H9 (cell line): ENCODE measurements around the gene WIZ. TPM values are rescaled to one million over a fixed set of nuclear protein-coding genes. Genes with fewer than 3 reads are reported as not detected.

Source experiments
- DNase-seq: peaks from one replicate; pipeline ENCODE4 v3.0.0-alpha.2; 2017
- H2AFZ ChIP-seq: one replicate; pipeline ENCODE4 v1.6.1; 2013; ENCODE audit warnings: mild to moderate bottlenecking, low read length, control low read depth, moderate library complexity
- H2AK5ac ChIP-seq: 2 replicates; pipeline ENCODE4 v1.6.1; 2013; ENCODE audit warnings: low read length, control low read depth, mixed read lengths; ENCODE audit not compliant: insufficient read length
- H2BK120ac ChIP-seq: one replicate; pipeline ENCODE4 v1.6.1; 2013; ENCODE audit warnings: low read depth, mild to moderate bottlenecking, low read length, control low read depth, inconsistent platforms; ENCODE audit not compliant: poor library complexity, severe bottlenecking
- H2BK12ac ChIP-seq: 2 replicates; pipeline ENCODE4 v1.6.1; 2013; ENCODE audit warnings: low read length, control low read depth, mixed read lengths, low read depth; ENCODE audit not compliant: insufficient read length
- H2BK15ac ChIP-seq: 2 replicates; pipeline ENCODE4 v1.6.1; 2013; ENCODE audit warnings: low read depth, low read length, control low read depth
- H2BK20ac ChIP-seq: one replicate; pipeline ENCODE4 v1.6.1; 2013; ENCODE audit warnings: low read depth, mild to moderate bottlenecking, low read length, control low read depth, inconsistent platforms; ENCODE audit not compliant: poor library complexity, severe bottlenecking
- H2BK5ac ChIP-seq: 2 replicates; pipeline ENCODE4 v1.6.1; 2013; ENCODE audit warnings: low read length, control low read depth, mixed read lengths; ENCODE audit not compliant: insufficient read length
- H3K14ac ChIP-seq: 2 replicates; pipeline ENCODE4 v1.6.1; 2013; ENCODE audit warnings: low read length, control low read depth; ENCODE audit not compliant: insufficient read depth
- H3K18ac ChIP-seq: 2 replicates; pipeline ENCODE4 v1.6.1; 2013; ENCODE audit warnings: low read depth, mild to moderate bottlenecking, mixed read lengths, low read length, control low read depth; ENCODE audit not compliant: insufficient read length
- H3K23ac ChIP-seq: 2 replicates; pipeline ENCODE4 v1.6.1; 2013; ENCODE audit warnings: low read length, control low read depth, mixed read lengths, low read depth; ENCODE audit not compliant: insufficient read length
- H3K23me2 ChIP-seq: 2 replicates; pipeline ENCODE4 v1.6.1; 2013; ENCODE audit warnings: low read depth, mild to moderate bottlenecking, mixed read lengths, low read length, control low read depth; ENCODE audit not compliant: insufficient read length, poor library complexity, severe bottlenecking
- H3K27ac ChIP-seq: 2 replicates; pipeline ENCODE4 v1.5.1; 2013; ENCODE audit warnings: low read length, control low read depth, mixed read lengths, low read depth; ENCODE audit not compliant: insufficient read length
- H3K27me3 ChIP-seq: 2 replicates; pipeline ENCODE4 v1.6.1; 2013; ENCODE audit warnings: low read length, control low read depth, inconsistent platforms; ENCODE audit not compliant: insufficient read depth
- H3K4ac ChIP-seq: 2 replicates; pipeline ENCODE4 v1.6.1; 2013; ENCODE audit warnings: low read depth, mild to moderate bottlenecking, control low read depth, inconsistent platforms, low read length, moderate library complexity
- H3K4me1 ChIP-seq: 2 replicates; pipeline ENCODE4 v1.6.1; 2013; ENCODE audit warnings: low read length, control low read depth, inconsistent platforms; ENCODE audit not compliant: insufficient read depth
- H3K4me2 ChIP-seq: 2 replicates; pipeline ENCODE4 v1.6.1; 2013; ENCODE audit warnings: low read length, control low read depth, mixed read lengths; ENCODE audit not compliant: insufficient read length, insufficient read depth
- H3K56ac ChIP-seq: 2 replicates; pipeline ENCODE4 v1.6.1; 2013; ENCODE audit warnings: low read depth, mild to moderate bottlenecking, mixed read lengths, low read length, control low read depth; ENCODE audit not compliant: insufficient read length
- H3K79me1 ChIP-seq: 2 replicates; pipeline ENCODE4 v1.6.1; 2013; ENCODE audit warnings: low read depth, mild to moderate bottlenecking, moderate library complexity, low read length, control low read depth, inconsistent platforms; ENCODE audit not compliant: insufficient read depth, poor library complexity, severe bottlenecking
- H3K79me2 ChIP-seq: 2 replicates; pipeline ENCODE4 v1.6.1; 2013; ENCODE audit warnings: low read length, control low read depth, inconsistent platforms; ENCODE audit not compliant: insufficient read depth
- H3K9ac ChIP-seq: 2 replicates; pipeline ENCODE4 v1.6.1; 2013; ENCODE audit warnings: low read length, control low read depth, mixed read lengths; ENCODE audit not compliant: insufficient read length; ENCODE audit errors: extremely low read depth
- H3K9me3 ChIP-seq: one replicate; pipeline ENCODE4 v1.6.1; 2013; ENCODE audit warnings: low read depth, low read length, inconsistent platforms; ENCODE audit not compliant: control insufficient read depth
- H3T11ph ChIP-seq: one replicate; pipeline ENCODE4 v1.6.1; 2013; ENCODE audit warnings: mild to moderate bottlenecking, low read length, control low read depth, inconsistent platforms
- H4K20me1 ChIP-seq: one replicate; pipeline ENCODE4 v1.6.1; 2013; ENCODE audit not compliant: control insufficient read depth, insufficient read length, insufficient read depth
- H4K5ac ChIP-seq: 2 replicates; pipeline ENCODE4 v1.6.1; 2013; ENCODE audit warnings: low read depth, mild to moderate bottlenecking, mixed read lengths, low read length, control low read depth; ENCODE audit not compliant: insufficient read length
- H4K8ac ChIP-seq: replicated peaks from 2 replicates; pipeline ENCODE4 v1.6.1; 2013; ENCODE audit warnings: low read length, control low read depth, mixed read lengths, low read depth; ENCODE audit not compliant: insufficient read length
- H4K91ac ChIP-seq: 2 replicates; pipeline ENCODE4 v1.6.1; 2013; ENCODE audit warnings: low read depth, mild to moderate bottlenecking, moderate library complexity, mixed read lengths, low read length, control low read depth; ENCODE audit not compliant: insufficient read length
- H3K27ac Mint-ChIP-seq, 3 experiments: 2 replicates in 2 of 3; 3 replicates in 1 of 3; pipeline ENCODE4 v1.8.0; 2020 to 2021; ENCODE audit warnings: mixed read lengths in 3 of 3, mild to moderate bottlenecking in 1 of 3, moderate library complexity in 1 of 3
- H3K27me3 Mint-ChIP-seq: 2 replicates; pipeline ENCODE4 v1.8.0; 2021; ENCODE audit warnings: low read depth, mild to moderate bottlenecking, moderate library complexity, mixed read lengths
- H3K36me3 Mint-ChIP-seq, 3 experiments: 2 replicates in 2 of 3; 3 replicates in 1 of 3; pipeline ENCODE4 v1.8.0; 2020 to 2021; ENCODE audit warnings: low read depth in 3 of 3, mixed read lengths in 3 of 3; ENCODE audit not compliant: insufficient read depth in 1 of 3
- H3K4me1 Mint-ChIP-seq, 2 experiments: 2 replicates each; pipeline ENCODE4 v1.8.0; 2020; ENCODE audit warnings: mixed read lengths in 2 of 2
- H3K4me3 Mint-ChIP-seq, 2 experiments: 2 replicates in 1 of 2; 3 replicates in 1 of 2; pipeline ENCODE4 v1.8.0; 2020 to 2021; ENCODE audit warnings: mild to moderate bottlenecking in 2 of 2, mixed read lengths in 2 of 2, moderate library complexity in 1 of 2
- H3K9me3 Mint-ChIP-seq, 2 experiments: 2 replicates in 1 of 2; 3 replicates in 1 of 2; pipeline ENCODE4 v1.8.0; 2020; ENCODE audit warnings: mild to moderate bottlenecking in 2 of 2, mixed read lengths in 2 of 2, moderate library complexity in 1 of 2
- WGBS: extraction: QIAGEN DNeasy Blood & Tissue Kit; methylation state at CpG from one replicate; pipeline ENCODE4 v1.1.7; 2013; ENCODE audit warnings: missing lambda C conversion rate, low lambda C conversion rate, mixed read lengths; ENCODE audit not compliant: insufficient read length; ENCODE audit errors: extremely low coverage; 5-methylcytosine and 5-hydroxymethylcytosine counted together
- total RNA-seq: library from RNA; stranded (reverse); gene quantifications from 2 replicates; pipeline ENCODE4 v1.2.1, GENCODE V29; 2021
- TF ChIP-seq, protein P1 (sequence below): fragments of 200-600 bp; sonication (generic); conservative IDR thresholded peaks from 3 replicates; pipeline ENCODE4 v1.8.0; 2021; ENCODE audit warnings: antibody characterized with exemption, mild to moderate bottlenecking

The WIZ gene
- total RNA-seq, 1 experiment from 2014 or later, result 33.3 TPM

DNA sequence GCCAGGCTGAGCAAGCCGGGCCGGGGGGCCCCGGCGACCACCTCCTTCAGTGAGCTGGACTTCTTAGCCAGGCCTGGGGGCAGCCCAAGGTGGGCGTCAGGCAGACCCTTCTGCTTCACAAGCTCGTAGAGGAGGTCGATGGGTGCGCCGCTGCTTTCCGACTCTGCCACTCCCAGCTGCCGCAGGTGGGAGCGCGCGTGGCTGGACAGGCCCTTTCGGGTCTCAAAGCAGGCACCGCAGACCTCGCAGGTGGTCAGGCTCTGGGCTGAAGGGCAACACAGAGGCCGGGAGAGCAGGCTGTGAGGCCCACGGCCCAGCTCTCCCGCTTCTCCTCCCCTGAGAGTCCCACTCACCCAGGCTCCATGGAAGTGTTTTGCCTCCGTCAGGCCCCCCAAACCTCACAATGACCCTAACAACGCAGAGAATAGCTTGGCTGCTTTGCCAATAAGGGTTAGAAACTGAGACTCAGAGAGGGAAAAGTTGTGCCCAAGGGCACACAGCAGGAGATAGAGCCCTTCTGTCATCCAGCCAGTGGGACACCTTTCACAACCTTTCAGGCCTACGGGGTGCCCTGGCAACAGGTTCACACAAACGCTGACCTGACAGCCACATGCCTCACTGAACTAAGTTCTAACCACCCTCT lies 19.8 kb downstream of the WIZ start:
- no peaks in the 10 kb centered on the region for H3K27me3 Mint-ChIP-seq
- peaks cover 4% of the 10 kb centered on the region; the same call in 1 of the 2 replicates for H3K79me2 ChIP-seq
- H4K8ac ChIP-seq, result no peak overlapping the region
- H3K56ac ChIP-seq, result no peak overlapping the region
- H3K14ac ChIP-seq, result no peak overlapping the region
- H4K20me1 ChIP-seq, result no peaks in the 10 kb centered on the region
- H4K91ac ChIP-seq, result no peak overlapping the region
- no peak overlapping the region for H2BK12ac ChIP-seq
- no peaks in the 10 kb centered on the region for H3K9me3 ChIP-seq
- H3K9me3 Mint-ChIP-seq, result no peaks in the 10 kb centered on the region; a peak in 1 of 5 replicates
- no peak overlapping the region for H3K18ac ChIP-seq
- H3K23me2 ChIP-seq, result peaks cover 15% of the 10 kb centered on the region
- peaks cover 6% of the 10 kb centered on the region for H3K79me1 ChIP-seq
- no peak overlapping the region for H3K9ac ChIP-seq
- H3K4me1 Mint-ChIP-seq, result peaks cover 20 to 22% of the 10 kb centered on the region in 2 experiments
- H3K27me3 ChIP-seq, result no peaks in the 10 kb centered on the region
- TF ChIP-seq, protein P1, sequence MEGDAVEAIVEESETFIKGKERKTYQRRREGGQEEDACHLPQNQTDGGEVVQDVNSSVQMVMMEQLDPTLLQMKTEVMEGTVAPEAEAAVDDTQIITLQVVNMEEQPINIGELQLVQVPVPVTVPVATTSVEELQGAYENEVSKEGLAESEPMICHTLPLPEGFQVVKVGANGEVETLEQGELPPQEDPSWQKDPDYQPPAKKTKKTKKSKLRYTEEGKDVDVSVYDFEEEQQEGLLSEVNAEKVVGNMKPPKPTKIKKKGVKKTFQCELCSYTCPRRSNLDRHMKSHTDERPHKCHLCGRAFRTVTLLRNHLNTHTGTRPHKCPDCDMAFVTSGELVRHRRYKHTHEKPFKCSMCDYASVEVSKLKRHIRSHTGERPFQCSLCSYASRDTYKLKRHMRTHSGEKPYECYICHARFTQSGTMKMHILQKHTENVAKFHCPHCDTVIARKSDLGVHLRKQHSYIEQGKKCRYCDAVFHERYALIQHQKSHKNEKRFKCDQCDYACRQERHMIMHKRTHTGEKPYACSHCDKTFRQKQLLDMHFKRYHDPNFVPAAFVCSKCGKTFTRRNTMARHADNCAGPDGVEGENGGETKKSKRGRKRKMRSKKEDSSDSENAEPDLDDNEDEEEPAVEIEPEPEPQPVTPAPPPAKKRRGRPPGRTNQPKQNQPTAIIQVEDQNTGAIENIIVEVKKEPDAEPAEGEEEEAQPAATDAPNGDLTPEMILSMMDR, result no peak
- H2AK5ac ChIP-seq, result no peak overlapping the region
- H3K27ac ChIP-seq, result no peak overlapping the region
- WGBS, result no CpG with 5 or more reads among the region's 24 CpGs
- peaks cover 22 to 28% (median 24%) of the 10 kb centered on the region in 3 experiments for H3K36me3 Mint-ChIP-seq
- peak overlapping the region in 1 of 3 experiments; percentile 42; a peak in 1 of 7 replicates for H3K27ac Mint-ChIP-seq
- no peaks in the 10 kb centered on the region; the same call in 1 of the 2 replicates for H3K4me1 ChIP-seq
- no peak overlapping the region for H3K4me2 ChIP-seq
- no peak overlapping the region for H2BK5ac ChIP-seq
- no peak overlapping the region for H3K23ac ChIP-seq
- H2BK120ac ChIP-seq, result no peak overlapping the region
- H2AFZ ChIP-seq, result no peak overlapping the region
- no peak overlapping the region for H2BK20ac ChIP-seq
- no peak overlapping the region for H3T11ph ChIP-seq
- no peak overlapping the region for H2BK15ac ChIP-seq
- DNase-seq, result no peak
- no peak overlapping the region for H3K4ac ChIP-seq
- peak overlapping the region; percentile 70 to 98; a peak in 1 of 5 replicates for H3K4me3 Mint-ChIP-seq
- no peak overlapping the region for H4K5ac ChIP-seq
